ENCODE measurements around the gene WRAP73. TPM values are rescaled to one million over a fixed set of nuclear protein-coding genes. Genes with fewer than 3 reads are reported as not detected.

The WRAP73 gene
- total and polyA plus RNA-seq, 9 of the 15 experiments (the other 6 are each of a cell fraction or from before 2014, with no cell fraction given): 4.3 to 51.8 (median 30.1) TPM

GRCh38 chr1:3658231-3658615, 8.3 kb upstream of the WRAP73 start (continued):
- TF ChIP-seq ZNF639 (CRISPR knock-in tag; conservative IDR thresholded peaks at IDR 0.05 in 1 of 2, IDR thresholded peaks at IDR 0.05 in 1 of 2): no peak

GRCh38 chr1:3657578-3658230, 7.8 kb upstream of the WRAP73 start:
- no peak overlapping the region for H3K27ac ChIP-seq (ENCODE audit: extremely low read depth, low read depth, low read length)
- ChIA-PET CTCF (ENCODE audit: low intra/inter-chr PET ratio) (no interaction called here), POLR2A (interaction anchor here (0.6 kb wide), 1 partner anchor 189 kb away, joined by 3 read pairs; no protein-coding TSS in a partner anchor)
- H3K27me3 ChIP-seq (ENCODE audit: control insufficient read depth in 2 of 2, insufficient read depth in 2 of 2, low read length in 2 of 2): peaks cover 56 to 67% of the 10 kb centered on the region in 2 experiments
- WGBS (ENCODE audit: insufficient coverage, low coverage, missing lambda C conversion rate): 23% methylated on average over 26 of the region's 26 CpGs
- H3K4me3 ChIP-seq: no peak overlapping the region
- intact Hi-C loops (cut with micrococcal nuclease): no loop called here
- no peaks in the 10 kb centered on the region for H3K79me2 ChIP-seq (ENCODE audit: control insufficient read depth, insufficient read depth, low read length)
- no peak for FAIRE-seq
- in situ Hi-C loops (cut with MboI): no loop called here
- no peaks in the 10 kb centered on the region for H3K9me1 ChIP-seq (ENCODE audit: control insufficient read depth, insufficient read depth, low read length)
- no peaks in the 10 kb centered on the region for H3K9me3 ChIP-seq (replicated peaks; ENCODE audit: control insufficient read depth, insufficient read depth, low read depth, low read length)
- no peak for DNase-seq (ENCODE audit: extremely low read depth in 1 of 4, low spot score in 3 of 4)
- peak; percentile 12; the same call in 2 of the 3 replicates for ATAC-seq
- no peak overlapping the region for H2AFZ ChIP-seq (ENCODE audit: low read depth, low read length)
- H3K36me3 ChIP-seq (ENCODE audit: control insufficient read depth, insufficient read depth, low read length): no peaks in the 10 kb centered on the region
- no TSS peak for BruUV-seq (replicated peaks)
- H3K4me1 ChIP-seq (replicated peaks in 1 of 2; ENCODE audit: control insufficient read depth in 2 of 2, insufficient read depth in 2 of 2, low read length in 2 of 2): peaks cover 5 to 11% of the 10 kb centered on the region in 2 experiments
- no peak overlapping the region; a peak in 1 of 4 replicates for H3K9ac ChIP-seq (ENCODE audit: insufficient read depth in 1 of 2, low read depth in 2 of 2, low read length in 2 of 2)
- TF ChIP-seq SNRNP70 (optimal IDR thresholded peaks at IDR 0.05; ENCODE audit: low read depth, low read length) (no peak), EHMT2 (IDR thresholded peaks at IDR 0.05) (no peak), ZNF79 (CRISPR knock-in tag; IDR thresholded peaks at IDR 0.05; ENCODE audit: low read depth) (no peak), SMAD2 (IDR thresholded peaks at IDR 0.05; ENCODE audit: low read depth, low read length) (no peak), CTBP1 (IDR thresholded peaks at IDR 0.05; ENCODE audit: borderline replicate concordance) (no peak), ZNF347 (CRISPR knock-in tag; IDR thresholded peaks at IDR 0.05; ENCODE audit: low read depth) (no peak), TCF7 (IDR thresholded peaks at IDR 0.05; ENCODE audit: borderline replicate concordance) (no peak), ZFP1 (CRISPR knock-in tag; IDR thresholded peaks at IDR 0.05) (no peak), STAT6 (CRISPR knock-in tag; IDR thresholded peaks at IDR 0.05) (no peak), ZNF174 (CRISPR knock-in tag; IDR thresholded peaks at IDR 0.05) (no peak), CREB5 (CRISPR knock-in tag; IDR thresholded peaks at IDR 0.05) (no peak)
- peaks cover 3% of the 10 kb centered on the region for H4K20me1 ChIP-seq (replicated peaks; ENCODE audit: control insufficient read depth, insufficient read depth, low read length)
- H3K4me2 ChIP-seq (ENCODE audit: insufficient read depth, low read length): no peak overlapping the region
